Mononuclear cell (primary cell): ENCODE data around the gene MGP. TPM values are rescaled to one million over a fixed set of nuclear protein-coding genes. Genes with fewer than 3 reads are reported as not detected.

Experiments used
- H3K27me3 ChIP-seq: 2 replicates; pipeline ENCODE4 v1.6.0; 2011; ENCODE audit warnings: low read length, control low read depth; ENCODE audit not compliant: insufficient read depth
- H3K4me1 ChIP-seq: 2 replicates; pipeline ENCODE4 v1.5.1; 2011; ENCODE audit warnings: mild to moderate bottlenecking, low read length, control low read depth; ENCODE audit not compliant: insufficient read depth
- H3K4me3 ChIP-seq: 2 replicates; pipeline ENCODE4 v1.5.1; 2011; ENCODE audit warnings: mild to moderate bottlenecking, low read length, moderate library complexity
- H3K9me3 ChIP-seq: 2 replicates; pipeline ENCODE4 v1.5.1; 2011; ENCODE audit warnings: low read depth, mild to moderate bottlenecking, control low read depth, low read length
- total RNA-seq: library from RNA; depleted of rRNA; stranded (reverse); fragments of >200 nt; gene quantifications from one replicate; pipeline ENCODE4 v1.2.3, GENCODE V29; 2012

Gene MGP
- total RNA-seq, 1 donor: 0.31 TPM

- Histone ChIP-seq H3K4me1 (peaks cover 5% of the 10 kb centered on the region), H3K27me3 (peaks cover 8% of the 10 kb centered on the region), H3K9me3 (no peaks in the 10 kb centered on the region), H3K4me3 (no peak overlapping the region)
These were observed 5.0 kb upstream of the MGP start for GRCh38 chr12:14890701-14891100.

DNA sequence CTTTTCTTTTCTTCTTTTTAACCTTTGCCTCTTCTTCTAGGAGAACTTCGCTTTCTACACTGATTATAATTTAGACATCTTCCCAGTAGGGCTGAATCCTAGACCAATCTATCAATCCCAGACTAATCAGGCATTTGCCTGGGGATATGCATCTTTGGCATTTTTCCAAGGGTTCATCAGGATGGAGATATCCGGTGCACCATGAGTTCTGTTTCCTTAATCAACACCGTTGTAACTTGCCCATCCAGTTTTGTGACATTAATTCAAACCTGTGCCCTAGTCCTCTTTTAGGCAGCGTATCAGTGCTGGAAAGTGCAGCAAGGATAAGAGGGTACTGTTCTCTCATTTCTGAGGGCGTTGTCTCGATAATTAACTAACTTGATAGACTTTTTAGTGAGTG, 617 bp upstream of the MGP start:
- Histone ChIP-seq H3K4me1 (peaks cover 16% of the 10 kb centered on the region), H3K27me3 (peaks cover 10% of the 10 kb centered on the region), H3K9me3 (no peaks in the 10 kb centered on the region), H3K4me3 (no peak overlapping the region)

GRCh38 chr12:14884458-14884878, 1.2 kb downstream of the MGP start:
- Histone ChIP-seq H3K9me3 (no peaks in the 10 kb centered on the region), H3K4me1 (peaks cover 16% of the 10 kb centered on the region), H3K4me3 (no peak overlapping the region), H3K27me3 (peaks cover 10% of the 10 kb centered on the region)

- peaks cover 16% of the 10 kb centered on the region for H3K4me1 ChIP-seq
- no peak overlapping the region for H3K4me3 ChIP-seq
- H3K27me3 ChIP-seq: peaks cover 10% of the 10 kb centered on the region
- H3K9me3 ChIP-seq: no peaks in the 10 kb centered on the region
These were observed 2.0 kb downstream of the MGP start for GRCh38 chr12:14883686-14884085.

- Histone ChIP-seq H3K4me3 (no peak overlapping the region), H3K27me3 (peaks cover 5% of the 10 kb centered on the region), H3K4me1 (peaks cover 13% of the 10 kb centered on the region), H3K9me3 (no peaks in the 10 kb centered on the region)
These were observed 4.7 kb downstream of the MGP start for GRCh38 chr12:14880890-14881453.

- no peaks in the 10 kb centered on the region for H3K9me3 ChIP-seq
- H3K4me3 ChIP-seq: no peak overlapping the region
- no peaks in the 10 kb centered on the region for H3K27me3 ChIP-seq
- H3K4me1 ChIP-seq: peaks cover 2% of the 10 kb centered on the region
These were observed 6.3 kb downstream of the MGP start for GRCh38 chr12:14879222-14879933.

DNA sequence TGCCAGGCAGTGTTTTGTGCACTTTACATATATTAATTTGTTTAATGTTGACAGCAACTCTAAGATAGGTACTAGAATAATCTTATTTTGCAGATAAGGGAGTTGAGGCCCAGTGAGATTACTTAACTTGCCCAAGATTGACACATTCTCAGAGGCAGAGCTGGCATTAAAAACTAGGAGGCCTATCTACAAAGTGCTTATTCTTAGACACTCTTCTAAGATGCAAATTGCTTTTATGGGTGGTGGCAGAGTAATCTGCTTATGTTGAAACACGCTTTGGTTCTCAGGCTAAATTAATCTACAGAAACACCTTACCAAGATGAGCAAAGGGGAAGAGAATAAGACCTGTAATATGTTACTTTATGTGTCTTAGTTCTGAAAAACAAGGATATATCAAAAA, 7.2 kb downstream of the MGP start:
- H3K4me1 ChIP-seq: no peaks in the 10 kb centered on the region
- H3K9me3 ChIP-seq: no peaks in the 10 kb centered on the region
- H3K4me3 ChIP-seq: no peak overlapping the region
- H3K27me3 ChIP-seq: no peaks in the 10 kb centered on the region

DNA sequence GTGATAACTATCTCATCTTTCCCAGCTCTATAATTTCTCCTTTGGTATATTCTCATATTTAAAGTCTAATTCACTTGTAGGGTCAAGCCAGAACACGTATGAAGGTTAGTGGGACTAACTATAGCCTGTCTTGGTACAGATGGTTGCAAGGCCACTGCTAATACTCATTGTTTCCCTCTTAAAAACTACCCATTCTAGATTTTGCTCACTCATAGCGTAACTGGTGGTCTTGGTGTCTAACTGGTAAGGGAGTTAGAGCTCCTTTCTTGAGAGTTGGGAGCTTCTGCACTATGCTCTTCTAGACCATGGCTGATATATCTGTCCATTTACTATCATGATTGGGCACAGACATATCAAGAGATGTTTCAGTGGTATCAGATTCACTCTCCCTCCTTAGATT, 8.8 kb downstream of the MGP start:
- no peaks in the 10 kb centered on the region for H3K9me3 ChIP-seq
- H3K27me3 ChIP-seq: no peaks in the 10 kb centered on the region
- H3K4me3 ChIP-seq: no peak overlapping the region
- H3K4me1 ChIP-seq: no peaks in the 10 kb centered on the region

- Histone ChIP-seq H3K9me3 (no peaks in the 10 kb centered on the region), H3K4me1 (no peaks in the 10 kb centered on the region), H3K4me3 (no peak overlapping the region), H3K27me3 (no peaks in the 10 kb centered on the region)
These were observed 10.8 kb downstream of the MGP start for GRCh38 chr12:14874882-14875281.

- Histone ChIP-seq H3K4me3 (no peak overlapping the region), H3K27me3 (no peaks in the 10 kb centered on the region), H3K9me3 (no peaks in the 10 kb centered on the region), H3K4me1 (no peaks in the 10 kb centered on the region)
These were observed 12.0 kb downstream of the MGP start for GRCh38 chr12:14873440-14874185.

DNA sequence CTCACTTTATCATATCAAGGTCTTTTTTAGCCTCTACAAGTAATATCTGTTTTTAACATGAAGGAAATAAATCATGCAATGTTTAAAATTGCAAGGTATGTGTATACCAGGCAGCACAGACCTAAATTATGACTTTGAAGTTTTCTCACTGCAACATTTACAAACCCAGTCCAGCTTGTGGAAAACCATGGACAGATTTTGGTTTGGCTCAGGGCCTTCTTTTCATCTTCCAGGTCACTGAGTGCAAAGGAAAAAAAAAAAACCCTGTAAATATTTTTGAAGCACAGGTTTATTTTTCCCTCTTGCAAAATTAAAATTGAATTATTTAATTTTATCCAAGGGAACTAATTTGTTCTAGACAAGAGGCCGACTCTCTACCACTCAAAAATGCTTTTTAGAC, 13.8 kb downstream of the MGP start:
- Histone ChIP-seq H3K9me3 (no peaks in the 10 kb centered on the region), H3K4me1 (no peaks in the 10 kb centered on the region), H3K4me3 (no peak overlapping the region), H3K27me3 (no peaks in the 10 kb centered on the region)

- no peaks in the 10 kb centered on the region for H3K4me1 ChIP-seq
- no peaks in the 10 kb centered on the region for H3K9me3 ChIP-seq
- H3K4me3 ChIP-seq: no peak overlapping the region
- no peaks in the 10 kb centered on the region for H3K27me3 ChIP-seq
These were observed 14.4 kb downstream of the MGP start for GRCh38 chr12:14871247-14871646.

GRCh38 chr12:14868916-14869506, 16.6 kb downstream of the MGP start:
- no peaks in the 10 kb centered on the region for H3K9me3 ChIP-seq
- H3K4me1 ChIP-seq: no peaks in the 10 kb centered on the region
- H3K27me3 ChIP-seq: no peaks in the 10 kb centered on the region
- H3K4me3 ChIP-seq: no peak overlapping the region

GRCh38 chr12:14860490-14860889, 25.2 kb downstream of the MGP start:
- Histone ChIP-seq H3K9me3 (peaks cover 6% of the 10 kb centered on the region), H3K27me3 (no peaks in the 10 kb centered on the region), H3K4me1 (no peaks in the 10 kb centered on the region), H3K4me3 (no peak overlapping the region)

- Histone ChIP-seq H3K9me3 (peaks cover 6% of the 10 kb centered on the region), H3K4me3 (no peak overlapping the region), H3K27me3 (no peaks in the 10 kb centered on the region), H3K4me1 (no peaks in the 10 kb centered on the region)
These were observed 27.1 kb downstream of the MGP start for GRCh38 chr12:14858513-14858912.
